HL-60 (cell line): ENCODE data around the gene REXO4.

ENCODE experiments used
- GABPA ChIP-seq: IDR thresholded peaks from 2 replicates; pipeline ENCODE4 v1.6.1; 2012; ENCODE audit warnings: low read depth
- POLR2AphosphoS5 ChIP-seq: IDR thresholded peaks from 2 replicates; pipeline ENCODE4 v1.6.1; 2012; ENCODE audit warnings: low read depth
- SPI1 ChIP-seq: IDR thresholded peaks from 2 replicates; pipeline ENCODE4 v1.6.1; 2012; ENCODE audit warnings: low read depth, mild to moderate bottlenecking, borderline replicate concordance
- TF ChIP-seq, protein P1 (sequence below): IDR thresholded peaks from one replicate; pipeline ENCODE4 v1.5.1; 2011; ENCODE audit warnings: low read length, control low read depth, inconsistent platforms; ENCODE audit not compliant: insufficient read depth

DNA sequence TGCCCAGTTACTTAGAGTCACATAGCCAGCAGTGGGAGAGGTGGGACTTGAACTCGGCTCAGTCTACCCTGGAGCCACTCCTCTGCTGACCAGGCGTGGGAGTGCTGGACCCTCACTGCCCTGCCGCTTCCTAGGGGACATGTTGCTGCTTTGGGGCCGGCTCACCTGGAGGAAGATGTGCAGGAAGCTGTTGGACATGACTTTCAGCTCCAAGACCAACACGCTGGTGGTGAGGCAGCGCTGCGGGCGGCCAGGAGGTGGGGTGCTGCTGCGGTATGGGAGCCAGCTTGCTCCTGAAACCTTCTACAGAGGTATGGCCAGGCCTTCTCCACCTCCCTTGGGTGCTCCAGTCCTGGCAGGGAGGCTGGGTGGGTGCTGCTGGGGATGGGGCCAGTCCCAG lies 38.6 kb upstream of the REXO4 start:
- TF ChIP-seq, protein P1, sequence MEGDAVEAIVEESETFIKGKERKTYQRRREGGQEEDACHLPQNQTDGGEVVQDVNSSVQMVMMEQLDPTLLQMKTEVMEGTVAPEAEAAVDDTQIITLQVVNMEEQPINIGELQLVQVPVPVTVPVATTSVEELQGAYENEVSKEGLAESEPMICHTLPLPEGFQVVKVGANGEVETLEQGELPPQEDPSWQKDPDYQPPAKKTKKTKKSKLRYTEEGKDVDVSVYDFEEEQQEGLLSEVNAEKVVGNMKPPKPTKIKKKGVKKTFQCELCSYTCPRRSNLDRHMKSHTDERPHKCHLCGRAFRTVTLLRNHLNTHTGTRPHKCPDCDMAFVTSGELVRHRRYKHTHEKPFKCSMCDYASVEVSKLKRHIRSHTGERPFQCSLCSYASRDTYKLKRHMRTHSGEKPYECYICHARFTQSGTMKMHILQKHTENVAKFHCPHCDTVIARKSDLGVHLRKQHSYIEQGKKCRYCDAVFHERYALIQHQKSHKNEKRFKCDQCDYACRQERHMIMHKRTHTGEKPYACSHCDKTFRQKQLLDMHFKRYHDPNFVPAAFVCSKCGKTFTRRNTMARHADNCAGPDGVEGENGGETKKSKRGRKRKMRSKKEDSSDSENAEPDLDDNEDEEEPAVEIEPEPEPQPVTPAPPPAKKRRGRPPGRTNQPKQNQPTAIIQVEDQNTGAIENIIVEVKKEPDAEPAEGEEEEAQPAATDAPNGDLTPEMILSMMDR, result peak; percentile 15
- TF ChIP-seq GABPA (no peak), POLR2AphosphoS5 (no peak), SPI1 (no peak)
